ENCODE results near the gene ANO7.

The ANO7 gene

GRCh38 chr2:241208058-241208457 is 19.6 kb downstream of the ANO7 start:
- DNase-seq (ENCODE audit: low read depth): no peak

- no peak for DNase-seq (ENCODE audit: low read depth)
Observed at GRCh38 chr2:241209271-241209670, 20.8 kb downstream of the ANO7 start.

- no peak for DNase-seq (ENCODE audit: low read depth)
Observed at GRCh38 chr2:241211276-241211675, 22.8 kb downstream of the ANO7 start.

GRCh38 chr2:241213041-241213440 is 24.6 kb downstream of the ANO7 start:
- no peak for DNase-seq (ENCODE audit: low read depth)

GRCh38 chr2:241213567-241213966 is 25.1 kb downstream of the ANO7 start:
- DNase-seq (ENCODE audit: low read depth): no peak

- no peak for DNase-seq (ENCODE audit: low read depth)
Observed at GRCh38 chr2:241214209-241214608, 25.7 kb downstream of the ANO7 start.

GRCh38 chr2:241214766-241215165 is 26.3 kb downstream of the ANO7 start:
- DNase-seq (ENCODE audit: low read depth): no peak

GRCh38 chr2:241215421-241215820 is 26.9 kb downstream of the ANO7 start:
- DNase-seq (ENCODE audit: low read depth): no peak

GRCh38 chr2:241216211-241216761 is 27.8 kb downstream of the ANO7 start:
- DNase-seq (ENCODE audit: low read depth): no peak

- peak; percentile 16 for DNase-seq (ENCODE audit: low read depth)
Observed at GRCh38 chr2:241217320-241218031, 29.0 kb downstream of the ANO7 start.

GRCh38 chr2:241218131-241219029 is 29.9 kb downstream of the ANO7 start:
- peak; percentile 16 for DNase-seq (ENCODE audit: low read depth)

- no peak for DNase-seq (ENCODE audit: low read depth)
Observed at GRCh38 chr2:241219030-241219382, 30.5 kb downstream of the ANO7 start.

- no peak for DNase-seq (ENCODE audit: low read depth)
Observed at GRCh38 chr2:241219856-241220356, 31.4 kb downstream of the ANO7 start.

- DNase-seq (ENCODE audit: low read depth): no peak
Observed at GRCh38 chr2:241223211-241224017, 34.9 kb downstream of the ANO7 start.

- no peak for DNase-seq (ENCODE audit: low read depth)
Observed at GRCh38 chr2:241224018-241224850, 35.8 kb downstream of the ANO7 start.

- no peak for DNase-seq (ENCODE audit: low read depth)
Observed at GRCh38 chr2:241224851-241225438, 36.5 kb downstream of the ANO7 start.

- no peak for DNase-seq (ENCODE audit: low read depth)
Observed at GRCh38 chr2:241225545-241225944, 37.1 kb downstream of the ANO7 start.

- DNase-seq (ENCODE audit: low read depth): no peak
Observed at GRCh38 chr2:241225983-241226382, 37.5 kb downstream of the ANO7 start.

- no peak for DNase-seq (ENCODE audit: low read depth)
Observed at GRCh38 chr2:241226723-241227572, 38.5 kb downstream of the ANO7 start.

GRCh38 chr2:241227594-241227993 is 39.1 kb downstream of the ANO7 start:
- DNase-seq (ENCODE audit: low read depth): no peak

Measured in activated T-cell treated with anti-CD3 and anti-CD28 coated beads for 1 hour (primary cell).